ENCODE measurements around the gene ZFP62.
A peak's percentile ranks its signal among the peaks of the same experiment; 100 is the strongest.
"Not testable (repeated sequence)": the region's sequence is repeated elsewhere in the genome, so short reads cannot be mapped to it uniquely, and the experiment has no call there.

ZFP62 gene

GRCh38 chr5:180860887-180861822, at the start of gene ZFP62:
TSS of gene ZFP62 (minus strand) at chr5:180861276. CDS start at chr5:180861219, 57 bp downstream.
- peak; percentile 88 for DNase-seq

DNA sequence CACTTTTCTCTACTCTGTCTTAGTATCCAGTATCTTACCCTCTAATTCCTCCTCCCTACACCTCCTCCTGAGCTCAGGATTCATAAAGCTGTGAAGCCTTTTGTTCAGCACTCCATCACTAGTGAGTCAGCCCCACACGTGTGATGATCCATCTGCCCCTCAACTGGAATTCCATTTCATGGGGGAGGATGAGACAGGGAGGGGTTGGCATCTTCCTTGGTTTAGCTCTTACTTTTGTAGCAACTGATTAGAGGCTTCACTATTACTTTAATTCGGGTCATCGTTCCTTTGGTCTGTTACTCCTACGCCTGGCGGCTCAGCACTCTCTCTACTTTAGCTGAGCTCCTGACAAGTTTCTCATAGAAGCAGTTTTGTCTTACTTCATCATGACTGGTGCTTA, 49.7 kb upstream of the ZFP62 start:
- DNase-seq: no peak

GRCh38 chr5:180910182-180910581, 49.1 kb upstream of the ZFP62 start:
- DNase-seq: no peak

DNA sequence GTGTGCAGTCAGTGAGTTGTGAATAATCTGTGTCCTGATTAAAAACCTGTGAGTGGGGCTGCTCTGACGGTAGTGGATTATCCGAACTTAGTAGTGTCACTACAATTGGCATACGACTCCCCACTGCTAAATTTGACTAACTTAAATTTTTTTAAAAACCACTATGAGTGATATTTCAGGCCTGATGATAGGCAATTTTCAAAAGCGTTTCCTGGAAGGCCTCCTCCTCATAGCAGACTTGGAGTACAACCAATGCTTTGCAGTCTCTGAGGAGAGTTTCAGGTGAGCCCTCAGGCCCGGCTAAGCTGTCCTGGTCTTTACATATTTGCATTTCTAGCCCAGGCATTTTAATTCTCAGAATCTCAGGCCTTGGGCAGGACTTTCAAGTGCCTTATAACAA, 48.7 kb upstream of the ZFP62 start:
- no peak for DNase-seq

GRCh38 chr5:180908998-180909731, 48.1 kb upstream of the ZFP62 start:
- no peak for DNase-seq

- DNase-seq: no peak
These were observed 47.3 kb upstream of the ZFP62 start for GRCh38 chr5:180908400-180908799.

DNA sequence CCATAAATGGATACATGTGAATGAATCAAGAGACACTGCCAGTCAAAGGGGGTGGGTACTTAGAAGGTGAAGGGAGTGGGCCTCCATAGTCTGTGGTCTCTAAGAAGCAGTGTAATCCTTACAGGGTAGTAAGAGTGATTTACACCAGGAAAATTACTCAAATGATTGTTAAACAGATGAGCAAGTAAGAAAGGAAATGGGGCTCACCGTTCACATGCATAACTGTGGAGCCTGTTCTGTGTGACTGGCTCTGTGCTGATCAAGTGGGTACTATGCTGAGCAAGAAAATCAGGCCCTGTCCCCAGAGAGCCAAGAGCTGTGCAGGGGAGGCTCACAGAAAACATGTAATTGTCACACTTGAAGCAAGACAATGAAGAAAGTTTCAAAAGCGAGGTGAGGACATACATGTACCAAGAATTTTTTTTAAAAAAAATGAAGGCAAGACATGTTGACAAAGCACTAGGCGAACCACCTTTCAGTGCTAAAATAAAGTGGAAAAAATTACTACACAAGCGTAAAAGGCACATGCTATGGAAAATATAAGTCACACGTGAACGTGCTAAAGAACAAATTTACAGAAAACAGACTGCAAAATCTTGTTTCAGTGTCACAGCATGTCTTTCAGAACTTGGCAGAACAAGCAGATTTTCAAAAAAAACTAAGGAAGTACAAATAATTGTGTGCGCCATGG, 40.4 kb upstream of the ZFP62 start:
- DNase-seq: no peak

- no peak for DNase-seq
These were observed 39.1 kb upstream of the ZFP62 start for GRCh38 chr5:180900178-180900577.

GRCh38 chr5:180898621-180899246, 37.7 kb upstream of the ZFP62 start, which contains the start of gene BTNL8:
TSS of gene BTNL8 (plus strand) at chr5:180899159. CDS start at chr5:180899311, 152 bp downstream.
- DNase-seq: no peak

DNA sequence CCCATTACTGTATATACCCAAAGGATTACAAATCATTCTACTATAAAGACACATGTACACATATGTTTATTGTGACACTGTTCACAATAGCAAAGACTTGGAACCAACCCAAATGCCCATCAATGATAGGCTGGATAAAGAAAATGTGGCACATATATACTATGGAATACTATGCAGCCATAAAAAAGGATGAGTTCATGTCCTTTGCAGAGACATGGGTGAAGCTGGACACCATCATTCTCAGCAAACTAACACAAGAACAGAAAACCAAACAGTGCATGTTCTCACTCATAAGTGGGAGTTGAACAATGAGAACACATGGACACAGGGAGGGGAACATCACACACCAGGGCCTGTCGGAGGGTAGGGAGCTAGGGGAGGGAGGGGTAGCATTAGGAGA, 34.3 kb upstream of the ZFP62 start:
- not testable (repeated sequence) for DNase-seq

DNA sequence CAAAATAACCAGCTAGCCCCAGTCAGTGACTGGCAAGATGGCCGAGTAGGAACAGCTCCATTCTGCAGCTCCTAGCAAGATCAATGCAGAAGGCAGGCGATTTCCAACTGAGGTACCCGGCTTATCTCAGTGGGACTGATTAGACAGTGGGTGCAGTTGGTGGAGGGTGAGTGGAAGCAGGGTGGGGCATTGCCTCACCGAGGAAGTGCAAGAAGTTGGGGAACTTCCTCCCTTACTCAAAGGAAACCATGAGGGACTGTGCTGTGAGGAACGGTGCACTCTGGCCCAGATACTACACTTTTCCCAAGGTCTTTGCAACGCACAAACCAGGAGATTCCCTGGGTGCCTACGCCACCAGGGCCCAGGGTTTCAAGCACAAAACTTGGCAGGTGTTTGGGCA, 28.3 kb upstream of the ZFP62 start:
- no peak for DNase-seq

DNA sequence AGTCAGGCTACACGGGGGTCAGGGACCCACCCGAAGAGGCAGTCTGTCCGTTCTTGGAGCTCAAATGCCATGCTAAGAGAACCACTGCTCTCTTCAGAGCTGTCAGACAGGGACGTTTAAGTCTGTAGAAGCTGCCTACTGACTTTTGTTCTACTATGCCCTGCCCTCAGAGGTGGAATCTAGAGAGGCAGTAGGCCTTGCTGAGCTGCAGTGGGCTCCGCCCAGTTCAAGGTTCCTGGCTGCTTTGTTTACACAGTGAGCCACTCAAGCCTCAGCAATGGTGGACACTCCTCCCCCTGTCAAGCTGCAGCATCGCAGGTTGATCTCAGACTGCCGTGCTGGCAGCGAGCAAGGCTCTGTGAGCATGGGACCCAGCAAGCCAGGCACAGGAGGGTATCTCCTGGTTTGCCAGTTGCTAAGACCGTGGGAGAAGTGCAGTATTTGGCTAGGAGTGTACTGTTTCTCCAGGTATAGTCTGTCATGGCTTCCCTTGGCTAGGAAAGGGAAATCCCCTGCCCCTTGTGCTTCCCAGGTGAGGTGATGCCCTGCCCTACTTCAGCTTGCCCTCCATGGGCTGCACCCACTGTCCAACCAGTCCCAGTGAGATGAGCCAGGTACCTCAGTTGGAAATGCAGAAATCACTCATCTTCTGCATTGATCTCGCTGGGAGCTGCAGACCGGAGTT, 24.9 kb upstream of the ZFP62 start:
- not testable (repeated sequence) for DNase-seq

GRCh38 chr5:180875860-180876426, 14.9 kb upstream of the ZFP62 start:
- no peak for DNase-seq

DNA sequence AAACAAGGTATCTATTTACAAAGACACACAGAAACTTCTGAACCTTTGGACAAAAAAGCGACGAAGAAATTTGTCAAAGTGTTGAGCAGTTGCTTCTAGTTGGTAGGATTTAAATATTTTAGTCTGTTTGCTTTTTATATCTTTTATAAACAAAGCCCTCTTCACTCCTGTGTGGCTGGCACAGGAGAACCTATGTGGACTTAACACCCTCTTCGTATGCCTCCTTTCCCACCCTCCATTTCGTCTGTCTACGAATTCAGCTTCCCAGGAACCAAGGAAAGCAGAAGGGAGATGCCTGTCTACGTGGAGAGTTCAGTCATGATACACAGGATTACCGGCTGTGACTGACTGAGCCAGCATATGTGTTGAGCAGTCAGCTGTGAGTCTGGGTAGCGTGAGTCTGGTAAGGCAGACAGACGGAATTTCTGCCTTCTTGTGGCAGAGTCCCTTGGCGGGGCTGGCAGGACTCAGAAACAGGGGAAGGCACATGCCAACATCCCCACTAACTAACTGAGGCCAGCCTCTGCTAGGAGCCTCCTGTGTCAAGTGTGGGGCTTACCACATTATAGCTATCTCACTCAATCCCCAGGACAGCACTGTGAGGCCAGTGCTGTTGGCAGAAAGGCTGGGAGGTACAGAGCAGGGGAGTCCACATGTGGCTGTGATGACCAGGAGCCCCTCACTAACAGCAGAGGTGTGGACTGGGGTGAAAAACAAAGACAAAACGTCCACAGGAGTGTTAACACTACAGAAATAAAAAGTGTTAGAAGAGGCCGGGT, 13.9 kb upstream of the ZFP62 start:
- no peak for DNase-seq

DNA sequence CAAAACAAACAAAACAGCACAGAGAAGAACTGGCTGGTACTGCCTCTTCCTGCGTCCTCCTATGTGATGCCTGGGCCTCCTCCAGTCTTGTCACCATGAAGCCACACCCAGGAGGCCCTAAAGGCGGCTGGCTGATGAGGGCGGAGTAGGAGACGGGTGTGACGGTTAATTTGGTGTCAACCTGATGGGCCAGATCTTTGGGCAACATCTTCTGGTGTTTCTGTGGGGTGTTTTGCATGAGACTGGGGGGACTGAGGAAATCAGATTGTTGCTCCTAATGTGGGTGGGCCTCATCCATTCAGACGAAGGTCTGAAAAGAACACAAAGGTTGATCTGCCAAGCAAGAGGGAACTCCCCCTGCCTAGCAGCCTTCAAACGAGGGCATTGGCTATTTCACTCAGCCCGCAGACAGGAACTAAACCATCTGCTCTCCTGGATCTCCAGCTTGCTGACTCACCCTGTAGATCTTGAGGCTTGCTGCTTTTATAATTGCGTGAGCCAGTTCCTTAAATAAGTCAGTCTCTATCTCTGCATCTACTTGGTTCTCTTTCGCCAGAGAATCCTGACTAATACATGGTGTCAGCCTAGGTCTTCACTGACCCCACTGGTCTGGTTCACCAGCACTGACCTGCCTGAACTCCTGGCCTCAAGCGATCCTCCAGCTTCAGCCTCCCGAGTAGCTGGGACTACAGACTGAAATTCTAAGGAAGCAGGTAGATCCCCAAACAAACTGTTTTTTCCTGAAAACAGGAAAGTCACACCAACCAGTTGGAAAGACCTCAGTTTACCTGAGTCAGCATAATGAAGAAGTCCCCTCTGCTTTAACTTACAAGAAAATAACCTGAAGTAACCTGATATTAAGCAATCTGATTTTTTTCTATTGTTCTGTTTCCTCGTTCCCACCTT, 12.8 kb upstream of the ZFP62 start:
- no peak for DNase-seq

GRCh38 chr5:180872419-180872818, 11.3 kb upstream of the ZFP62 start:
- DNase-seq: no peak

DNA sequence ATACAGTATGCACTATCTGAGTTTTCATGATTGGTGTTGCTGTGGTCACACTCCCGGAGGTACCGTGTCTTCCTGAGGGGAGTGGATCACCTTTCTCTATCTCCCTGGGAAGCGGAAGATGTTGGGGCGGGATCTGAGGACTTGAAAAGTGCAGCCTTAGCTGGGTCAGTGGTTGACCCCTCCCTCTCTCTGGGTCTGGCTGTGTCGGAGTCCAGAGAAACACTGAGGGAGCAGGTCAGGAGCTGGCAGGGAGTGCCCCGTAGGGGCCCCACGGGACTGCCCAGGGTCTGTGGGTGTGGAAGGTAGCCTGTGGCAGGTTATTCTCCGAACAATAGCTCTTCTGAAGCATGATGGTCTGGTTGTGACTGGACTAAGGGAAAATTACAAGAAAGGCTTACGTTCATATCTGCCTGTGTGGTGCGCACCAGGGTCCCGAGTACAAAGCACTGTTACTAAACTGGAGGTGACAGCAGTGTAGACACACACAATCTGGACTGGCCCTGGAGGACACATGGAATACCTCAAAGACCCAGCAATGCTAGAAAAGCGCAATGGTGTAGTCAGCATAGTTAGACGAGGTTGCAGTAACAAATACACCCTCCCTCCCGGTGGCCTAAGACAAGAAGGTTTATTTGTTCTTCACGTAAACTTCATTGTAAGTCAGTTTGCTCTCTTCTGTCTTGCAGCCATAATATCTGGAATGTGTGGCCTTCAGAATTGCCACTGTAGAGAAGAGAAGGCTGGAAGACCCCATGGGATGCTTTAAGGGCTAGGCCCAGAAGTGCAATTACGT, 9.4 kb upstream of the ZFP62 start:
- DNase-seq: no peak

- DNase-seq: no peak
These were observed 8.5 kb upstream of the ZFP62 start for GRCh38 chr5:180869587-180869986.

DNA sequence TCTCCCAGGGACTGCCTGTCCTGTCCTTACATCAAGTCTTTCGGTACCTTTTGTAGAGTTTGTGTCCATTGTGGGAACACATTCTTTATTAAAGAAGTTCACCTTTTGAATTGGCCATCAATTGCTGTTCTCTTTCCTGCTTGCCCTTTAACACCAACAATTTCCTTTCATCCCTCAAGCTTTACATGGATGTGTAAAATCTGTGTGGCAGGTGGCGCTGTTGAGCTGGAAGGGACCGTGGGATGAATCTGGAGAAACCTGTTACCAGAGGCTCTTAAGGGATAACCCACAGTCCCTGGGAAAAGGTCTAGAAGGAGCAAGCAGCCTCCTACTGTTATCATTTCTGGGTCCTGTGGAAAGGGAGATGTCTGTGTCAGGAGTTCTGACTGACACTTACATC, 7.9 kb upstream of the ZFP62 start:
- DNase-seq: peak; percentile 51
